Smooth muscle cell (in vitro differentiated cells): ENCODE results near the gene ZNF814. TPM values are rescaled to one million over a fixed set of nuclear protein-coding genes. Genes with fewer than 3 reads are reported as not detected.
"Not testable (repeated sequence)": the region's sequence is repeated elsewhere in the genome, so short reads cannot be mapped to it uniquely, and the experiment has no call there.

Experiments
- DNase-seq: peaks from one replicate; lab custom pipeline; 2025; ENCODE audit not compliant: unreplicated experiment; lab: John Stamatoyannopoulos, UW
- H2AFZ ChIP-seq: fragments of 200-600 bp; sonication (generic); 2 replicates; pipeline ENCODE4 v1.6.0; 2016; ENCODE audit warnings: antibody characterized with exemption, low read depth, mild to moderate bottlenecking
- H3F3A ChIP-seq: fragments of 200-600 bp; sonication (generic); 2 replicates; pipeline ENCODE4 v1.6.0; 2017; ENCODE audit warnings: antibody characterized with exemption, low read depth
- H3K27ac ChIP-seq: fragments of 200-600 bp; sonication (generic); 2 replicates; pipeline ENCODE4 v1.5.1; 2016; ENCODE audit warnings: low read depth, mild to moderate bottlenecking
- H3K27me3 ChIP-seq: fragments of 200-600 bp; sonication (generic); 2 replicates; pipeline ENCODE4 v1.6.1; 2016; ENCODE audit warnings: low read depth, mild to moderate bottlenecking
- H3K36me3 ChIP-seq: fragments of 200-600 bp; sonication (generic); 2 replicates; pipeline ENCODE4 v1.5.1; 2016; ENCODE audit warnings: low read depth
- H3K4me1 ChIP-seq: fragments of 200-600 bp; sonication (generic); 2 replicates; pipeline ENCODE4 v1.5.1; 2016; ENCODE audit warnings: low read depth
- H3K4me2 ChIP-seq: fragments of 200-600 bp; sonication (generic); 2 replicates; pipeline ENCODE4 v1.6.0; 2016; ENCODE audit warnings: mild to moderate bottlenecking
- H3K4me3 ChIP-seq: fragments of 200-600 bp; sonication (generic); 2 replicates; pipeline ENCODE4 v1.5.1; 2016; ENCODE audit warnings: mild to moderate bottlenecking
- H3K79me2 ChIP-seq: fragments of 200-600 bp; sonication (generic); 2 replicates; pipeline ENCODE4 v1.6.0; 2016; ENCODE audit warnings: low read depth, mild to moderate bottlenecking
- H3K9ac ChIP-seq: fragments of 200-600 bp; sonication (generic); 2 replicates; pipeline ENCODE4 v1.6.0; 2016; ENCODE audit warnings: low read depth
- H3K9me3 ChIP-seq: fragments of 200-600 bp; sonication (generic); replicated peaks from 2 replicates; pipeline ENCODE4 v1.5.1; 2016; ENCODE audit warnings: low read depth
- H4K20me1 ChIP-seq: fragments of 200-600 bp; sonication (generic); 2 replicates; pipeline ENCODE4 v1.6.0; 2016; ENCODE audit warnings: low read depth
- WGBS: methylation state at CpG from one replicate; pipeline ENCODE4 v1.1.7; 2016; ENCODE audit warnings: low lambda C conversion rate; 5-methylcytosine and 5-hydroxymethylcytosine counted together
- polyA plus RNA-seq: library from polyadenylated mRNA; unstranded; fragments of >200 nt; fragmentation: Nextera tagmentation; extraction: Ambion mirVana; gene quantifications from 2 replicates; pipeline ENCODE4 v1.2.1, GENCODE V29; 2016
- total RNA-seq: library from RNA; depleted of rRNA; stranded (reverse); fragments of >200 nt; gene quantifications from 2 replicates; pipeline ENCODE4 v1.2.3, GENCODE V29; 2014
- TF ChIP-seq, protein P1 (sequence below): fragments of 200-600 bp; sonication (generic); IDR thresholded peaks from 2 replicates; pipeline ENCODE4 v1.5.1; 2017; ENCODE audit warnings: borderline replicate concordance, mild to moderate bottlenecking, antibody characterized with exemption; ENCODE audit not compliant: insufficient read depth, poor library complexity, severe bottlenecking

ZNF814 gene
- total and polyA plus RNA-seq, 2 experiments from 2014 or later = 9.7 to 16.7 TPM

GRCh38 chr19:57813919-57814504 lies 74.8 kb downstream of the ZNF814 start:
- peaks cover 25% of the 10 kb centered on the region for H4K20me1 ChIP-seq
- H3K9ac ChIP-seq = peak overlapping the region; percentile 64
- H3F3A ChIP-seq = no peaks in the 10 kb centered on the region
- peak overlapping the region; percentile 88 for H3K4me3 ChIP-seq
- H3K36me3 ChIP-seq = no peaks in the 10 kb centered on the region
- TF ChIP-seq, protein P1, sequence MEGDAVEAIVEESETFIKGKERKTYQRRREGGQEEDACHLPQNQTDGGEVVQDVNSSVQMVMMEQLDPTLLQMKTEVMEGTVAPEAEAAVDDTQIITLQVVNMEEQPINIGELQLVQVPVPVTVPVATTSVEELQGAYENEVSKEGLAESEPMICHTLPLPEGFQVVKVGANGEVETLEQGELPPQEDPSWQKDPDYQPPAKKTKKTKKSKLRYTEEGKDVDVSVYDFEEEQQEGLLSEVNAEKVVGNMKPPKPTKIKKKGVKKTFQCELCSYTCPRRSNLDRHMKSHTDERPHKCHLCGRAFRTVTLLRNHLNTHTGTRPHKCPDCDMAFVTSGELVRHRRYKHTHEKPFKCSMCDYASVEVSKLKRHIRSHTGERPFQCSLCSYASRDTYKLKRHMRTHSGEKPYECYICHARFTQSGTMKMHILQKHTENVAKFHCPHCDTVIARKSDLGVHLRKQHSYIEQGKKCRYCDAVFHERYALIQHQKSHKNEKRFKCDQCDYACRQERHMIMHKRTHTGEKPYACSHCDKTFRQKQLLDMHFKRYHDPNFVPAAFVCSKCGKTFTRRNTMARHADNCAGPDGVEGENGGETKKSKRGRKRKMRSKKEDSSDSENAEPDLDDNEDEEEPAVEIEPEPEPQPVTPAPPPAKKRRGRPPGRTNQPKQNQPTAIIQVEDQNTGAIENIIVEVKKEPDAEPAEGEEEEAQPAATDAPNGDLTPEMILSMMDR = no peak
- H3K27ac ChIP-seq = peak overlapping the region; percentile 75
- H3K4me2 ChIP-seq = peak overlapping the region; percentile 96
- DNase-seq = no peak
- peak overlapping the region; percentile 52 for H2AFZ ChIP-seq
- H3K27me3 ChIP-seq = no peaks in the 10 kb centered on the region
- peaks cover 4% of the 10 kb centered on the region for H3K4me1 ChIP-seq
- 10% methylated on average over 13 of the region's 13 CpGs for whole genome bisulfite sequencing
- peaks cover 36% of the 10 kb centered on the region for H3K79me2 ChIP-seq
- H3K9me3 ChIP-seq = no peaks in the 10 kb centered on the region

- peak overlapping the region; percentile 88 for H3K4me3 ChIP-seq
- not testable (repeated sequence) for H3K4me1 ChIP-seq, H3K27me3 ChIP-seq, DNase-seq, H2AFZ ChIP-seq, H3F3A ChIP-seq, H3K9me3 ChIP-seq, H3K9ac ChIP-seq, H3K36me3 ChIP-seq
- peaks cover 29% of the 10 kb centered on the region for H4K20me1 ChIP-seq
- H3K79me2 ChIP-seq = peaks cover 36% of the 10 kb centered on the region
- H3K27ac ChIP-seq = peak overlapping the region; percentile 75
- WGBS = 77% methylated on average over 12 of the region's 13 CpGs
- peak overlapping the region; percentile 96 for H3K4me2 ChIP-seq
Measured at GRCh38 chr19:57812975-57813820, 75.6 kb downstream of the ZNF814 start.

DNA sequence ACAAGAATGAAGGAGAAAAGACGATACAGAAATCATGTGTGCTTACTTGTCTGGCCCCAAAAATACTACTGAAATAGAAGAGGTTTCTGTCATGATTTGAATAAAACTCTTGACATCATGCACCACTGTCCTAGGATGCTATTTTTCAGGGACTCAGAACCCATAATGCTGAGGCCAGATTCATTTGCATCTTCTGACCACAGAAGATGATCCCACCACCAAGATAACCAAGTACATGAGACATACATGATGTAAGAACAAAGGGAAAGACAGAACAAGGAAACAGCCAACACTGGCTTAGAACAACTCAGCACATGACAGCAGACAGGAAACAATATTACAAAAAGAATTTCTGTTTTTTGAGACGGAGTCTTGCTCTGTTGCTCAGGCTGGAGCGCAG lies 76.6 kb downstream of the ZNF814 start:
- WGBS = 92% methylated on average over 3 of the region's 3 CpGs

DNA sequence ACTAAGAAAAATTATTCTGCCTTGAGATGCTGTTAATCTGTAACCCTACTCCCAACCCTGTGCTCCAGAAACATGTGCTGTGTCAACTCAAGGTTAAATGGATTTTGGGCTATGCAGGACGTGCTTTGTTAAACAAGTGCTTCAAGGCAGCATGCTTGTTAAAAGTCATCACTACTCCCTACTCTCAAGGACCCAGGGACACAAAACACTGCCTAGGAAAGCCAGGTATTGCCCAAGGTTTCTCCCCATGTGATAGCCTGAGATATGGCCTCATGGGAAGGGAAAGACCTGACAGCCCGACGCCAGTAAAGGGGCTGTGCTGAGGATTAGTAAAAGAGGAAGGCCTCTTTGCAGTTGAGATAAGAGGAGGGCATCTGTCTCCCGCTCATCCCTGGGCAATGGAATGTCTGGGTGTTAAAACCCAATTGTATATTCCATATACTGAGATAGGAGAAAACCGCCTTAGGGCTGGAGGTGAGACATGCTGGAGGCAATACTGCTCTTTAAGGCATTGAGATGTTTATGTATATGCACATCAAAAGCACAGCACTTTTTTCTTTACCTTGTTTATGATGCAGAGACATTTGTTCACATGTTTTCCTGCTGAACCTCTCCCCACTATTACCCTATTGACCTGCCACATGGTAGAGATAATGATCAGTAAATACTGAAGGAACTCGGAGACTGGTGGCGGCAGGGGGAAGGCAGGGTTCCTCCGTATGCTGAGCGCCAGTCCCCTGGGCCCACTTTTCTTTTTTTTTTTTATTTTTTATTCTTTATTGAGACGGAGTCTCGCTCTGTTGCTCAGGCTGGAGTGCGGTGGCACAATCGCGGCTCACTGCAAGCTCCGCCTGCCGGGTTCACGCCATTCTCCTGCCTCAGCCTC lies 78.2 kb downstream of the ZNF814 start:
- not testable (repeated sequence) for H3K9me3 ChIP-seq, H3K4me3 ChIP-seq, H3K4me1 ChIP-seq, H3K4me2 ChIP-seq, H3F3A ChIP-seq, H3K9ac ChIP-seq, H3K36me3 ChIP-seq, H3K27me3 ChIP-seq, DNase-seq, H2AFZ ChIP-seq
- H3K79me2 ChIP-seq = peaks cover 37% of the 10 kb centered on the region
- peak overlapping the region; percentile 2 for H3K27ac ChIP-seq
- 54% methylated on average over 17 of the region's 17 CpGs for WGBS
- H4K20me1 ChIP-seq = peaks cover 35% of the 10 kb centered on the region

More for the DNA sequence above, 76.6 kb downstream of the ZNF814 start:
- Histone ChIP-seq H3K79me2 (peaks cover 30% of the 10 kb centered on the region), H3K27ac (no peak overlapping the region), H4K20me1 (peaks cover 35% of the 10 kb centered on the region), H3K4me1 (no peaks in the 10 kb centered on the region), H3F3A (no peaks in the 10 kb centered on the region), H3K9me3 (no peaks in the 10 kb centered on the region), H3K4me3 (peak overlapping the region; percentile 13), H3K27me3 (no peaks in the 10 kb centered on the region), H3K4me2 (no peak overlapping the region), H3K36me3 (no peaks in the 10 kb centered on the region), H3K9ac (no peak overlapping the region), H2AFZ (no peak overlapping the region)
- no peak for DNase-seq
- TF ChIP-seq, protein P1 = no peak
